Neural progenitor cell (in vitro differentiated cells): Measurements from ENCODE around the gene UGT2A1. TPM values are rescaled to one million over a fixed set of nuclear protein-coding genes. Genes with fewer than 3 reads are reported as not detected.

Experiments
- DNase-seq: peaks from one replicate; pipeline ENCODE4 v3.0.0-alpha.2; 2016; ENCODE audit warnings: low spot score
- H2AFZ ChIP-seq: fragments of 200-600 bp; sonication (generic); replicated peaks from 2 replicates; pipeline ENCODE4 v1.6.1; 2016; ENCODE audit warnings: antibody characterized with exemption
- H3F3A ChIP-seq: fragments of 200-600 bp; sonication (generic); 2 replicates; pipeline ENCODE4 v1.6.1; 2016; ENCODE audit warnings: antibody characterized with exemption, low read depth
- H3K27ac ChIP-seq: fragments of 200-600 bp; sonication (generic); 2 replicates; pipeline ENCODE4 v1.5.1; 2016; ENCODE audit warnings: mild to moderate bottlenecking
- H3K27me3 ChIP-seq: fragments of 200-600 bp; sonication (generic); 2 replicates; pipeline ENCODE4 v1.6.1; 2016; ENCODE audit warnings: mild to moderate bottlenecking, moderate library complexity
- H3K36me3 ChIP-seq: fragments of 200-600 bp; sonication (generic); 2 replicates; pipeline ENCODE4 v1.5.1; 2016
- H3K4me1 ChIP-seq: fragments of 200-600 bp; sonication (generic); 2 replicates; pipeline ENCODE4 v1.6.1; 2016; ENCODE audit warnings: mixed run types
- H3K4me2 ChIP-seq: fragments of 200-600 bp; sonication (generic); 2 replicates; pipeline ENCODE4 v1.6.1; 2016
- H3K4me3 ChIP-seq: fragments of 200-600 bp; sonication (generic); 2 replicates; pipeline ENCODE4 v1.5.1; 2016
- H3K79me2 ChIP-seq: fragments of 200-600 bp; sonication (generic); 2 replicates; pipeline ENCODE4 v1.6.1; 2016; ENCODE audit warnings: low read depth
- H3K9ac ChIP-seq: fragments of 200-600 bp; sonication (generic); 2 replicates; pipeline ENCODE4 v1.6.1; 2016
- H3K9me3 ChIP-seq: fragments of 200-600 bp; sonication (generic); 2 replicates; pipeline ENCODE4 v1.5.1; 2016; ENCODE audit warnings: low read depth
- H4K20me1 ChIP-seq: fragments of 200-600 bp; sonication (generic); 2 replicates; pipeline ENCODE4 v1.6.1; 2016; ENCODE audit warnings: low read depth
- H3K27ac Mint-ChIP-seq: 3 replicates; pipeline ENCODE4 v1.8.0; 2021; ENCODE audit warnings: mixed read lengths
- H3K27me3 Mint-ChIP-seq: 2 replicates; pipeline ENCODE4 v1.8.0; 2022; ENCODE audit warnings: low read depth, mild to moderate bottlenecking, inconsistent platforms, moderate library complexity, mixed read lengths; ENCODE audit not compliant: insufficient read depth
- H3K36me3 Mint-ChIP-seq: 3 replicates; pipeline ENCODE4 v1.8.0; 2021; ENCODE audit warnings: mixed read lengths
- H3K4me1 Mint-ChIP-seq: 3 replicates; pipeline ENCODE4 v1.8.0; 2021; ENCODE audit warnings: mixed read lengths
- H3K4me3 Mint-ChIP-seq: 3 replicates; pipeline ENCODE4 v1.8.0; 2021; ENCODE audit warnings: mild to moderate bottlenecking, moderate library complexity, mixed read lengths
- H3K9me3 Mint-ChIP-seq: 3 replicates; pipeline ENCODE4 v1.8.0; 2020; ENCODE audit warnings: mixed read lengths
- CTCF ChIP-seq: fragments of 200-600 bp; sonication (generic); IDR thresholded peaks from 2 replicates; pipeline ENCODE4 v1.5.1; 2017; ENCODE audit warnings: antibody characterized with exemption, mild to moderate bottlenecking
- EZH2 ChIP-seq: fragments of 200-600 bp; sonication (generic); IDR thresholded peaks from 2 replicates; pipeline ENCODE4 v1.6.1; 2017; ENCODE audit warnings: antibody characterized with exemption, mild to moderate bottlenecking, moderate library complexity
- EZH2phosphoT487 ChIP-seq: fragments of 200-600 bp; sonication (generic); IDR thresholded peaks from 2 replicates; pipeline ENCODE4 v1.6.1; 2017; ENCODE audit warnings: antibody characterized with exemption
- total RNA-seq: library from RNA; depleted of rRNA; stranded (reverse); fragments of >200 nt; gene quantifications from 2 replicates; pipeline ENCODE4 v1.2.3, GENCODE V29; 2015; ENCODE audit warnings: low replicate concordance

Gene UGT2A1
- total RNA-seq, 1 donor from 2014 or later: not detected

GRCh38 chr4:69649207-69649606 is 3.8 kb downstream of the UGT2A1 start:
- no peaks in the 10 kb centered on the region for H3K36me3 ChIP-seq
- no peak overlapping the region for H3K4me3 ChIP-seq
- H3K27me3 ChIP-seq: no peaks in the 10 kb centered on the region
- no peak overlapping the region for H3K9ac ChIP-seq
- DNase-seq: no peak
- Mint-ChIP-seq H3K9me3 (no peaks in the 10 kb centered on the region), H3K36me3 (no peaks in the 10 kb centered on the region), H3K4me1 (peaks cover 3% of the 10 kb centered on the region), H3K27me3 (no peaks in the 10 kb centered on the region), H3K4me3 (no peak overlapping the region), H3K27ac (no peak overlapping the region)
- no peak overlapping the region for H3K27ac ChIP-seq
- H3K9me3 ChIP-seq: no peaks in the 10 kb centered on the region
- H3K79me2 ChIP-seq: no peaks in the 10 kb centered on the region
- H3K4me1 ChIP-seq: no peaks in the 10 kb centered on the region
- no peak overlapping the region for H3K4me2 ChIP-seq
- H3F3A ChIP-seq: no peaks in the 10 kb centered on the region
- H2AFZ ChIP-seq: no peak overlapping the region
- TF ChIP-seq EZH2phosphoT487 (no peak), EZH2 (no peak), CTCF (no peak)
- no peaks in the 10 kb centered on the region for H4K20me1 ChIP-seq

GRCh38 chr4:69642961-69643360 is 10.1 kb downstream of the UGT2A1 start:
- Histone ChIP-seq H3K9ac (no peak overlapping the region), H3K4me3 (no peak overlapping the region), H3K27ac (no peak overlapping the region), H3K36me3 (no peaks in the 10 kb centered on the region), H3K4me1 (no peaks in the 10 kb centered on the region), H2AFZ (no peak overlapping the region), H3K79me2 (no peaks in the 10 kb centered on the region), H3K27me3 (no peaks in the 10 kb centered on the region), H3K9me3 (no peaks in the 10 kb centered on the region), H3F3A (no peaks in the 10 kb centered on the region), H3K4me2 (no peak overlapping the region), H4K20me1 (no peaks in the 10 kb centered on the region)
- Mint-ChIP-seq H3K27me3 (no peaks in the 10 kb centered on the region), H3K9me3 (no peaks in the 10 kb centered on the region), H3K36me3 (no peaks in the 10 kb centered on the region), H3K4me1 (no peaks in the 10 kb centered on the region), H3K27ac (no peak overlapping the region), H3K4me3 (no peak overlapping the region)
- TF ChIP-seq EZH2 (no peak), CTCF (no peak), EZH2phosphoT487 (no peak)
- DNase-seq: no peak

GRCh38 chr4:69640289-69640688 is 12.8 kb downstream of the UGT2A1 start:
- H3K79me2 ChIP-seq: no peaks in the 10 kb centered on the region
- no peaks in the 10 kb centered on the region for H4K20me1 ChIP-seq
- H3K9me3 Mint-ChIP-seq: no peaks in the 10 kb centered on the region

More at GRCh38 chr4:69640289-69640688, 12.8 kb downstream of the UGT2A1 start:
- Histone ChIP-seq H3K36me3 (no peaks in the 10 kb centered on the region), H3K9ac (no peak overlapping the region), H3K27ac (no peak overlapping the region), H3K4me1 (no peaks in the 10 kb centered on the region), H3K27me3 (no peaks in the 10 kb centered on the region), H3F3A (no peaks in the 10 kb centered on the region), H2AFZ (no peak overlapping the region), H3K9me3 (no peaks in the 10 kb centered on the region), H3K4me3 (no peak overlapping the region), H3K4me2 (no peak overlapping the region)
- Mint-ChIP-seq H3K4me3 (no peak overlapping the region), H3K27ac (no peak overlapping the region), H3K27me3 (no peaks in the 10 kb centered on the region), H3K4me1 (no peaks in the 10 kb centered on the region), H3K36me3 (no peaks in the 10 kb centered on the region)
- DNase-seq: no peak
- TF ChIP-seq EZH2 (no peak), EZH2phosphoT487 (no peak), CTCF (no peak)
